HG03039 (cell line): Measurements from ENCODE around the gene PPP1R2B.

Source experiments
- ATAC-seq: cut with Tn5 transposase; IDR thresholded peaks from one replicate; pipeline ENCODE4 v1.9.1; 2021; ENCODE audit warnings: mild to moderate bottlenecking, moderate library complexity; ENCODE audit not compliant: unreplicated experiment

Gene PPP1R2B

DNA sequence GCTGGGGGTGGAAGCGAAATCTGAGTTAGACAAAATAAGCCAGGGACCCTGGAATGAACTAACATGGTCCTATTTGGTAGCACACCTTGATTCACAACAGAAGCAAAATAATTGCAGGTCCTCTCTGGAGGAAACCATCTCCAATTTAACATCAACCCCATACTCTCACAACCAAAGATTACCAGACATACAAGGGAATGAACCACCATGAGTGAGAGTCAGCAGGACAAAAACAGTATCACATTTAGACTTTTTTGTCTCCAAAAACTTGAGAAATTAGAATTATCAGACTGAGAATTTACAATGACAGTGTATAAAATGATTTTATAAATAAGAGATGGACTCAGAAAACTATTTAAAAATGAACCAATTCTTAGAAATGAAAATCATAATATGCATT, 21.1 kb downstream of the PPP1R2B start:
- no peak for ATAC-seq

GRCh38 chr5:156879665-156880285, 29.7 kb downstream of the PPP1R2B start:
- peak; percentile 82 for ATAC-seq

DNA sequence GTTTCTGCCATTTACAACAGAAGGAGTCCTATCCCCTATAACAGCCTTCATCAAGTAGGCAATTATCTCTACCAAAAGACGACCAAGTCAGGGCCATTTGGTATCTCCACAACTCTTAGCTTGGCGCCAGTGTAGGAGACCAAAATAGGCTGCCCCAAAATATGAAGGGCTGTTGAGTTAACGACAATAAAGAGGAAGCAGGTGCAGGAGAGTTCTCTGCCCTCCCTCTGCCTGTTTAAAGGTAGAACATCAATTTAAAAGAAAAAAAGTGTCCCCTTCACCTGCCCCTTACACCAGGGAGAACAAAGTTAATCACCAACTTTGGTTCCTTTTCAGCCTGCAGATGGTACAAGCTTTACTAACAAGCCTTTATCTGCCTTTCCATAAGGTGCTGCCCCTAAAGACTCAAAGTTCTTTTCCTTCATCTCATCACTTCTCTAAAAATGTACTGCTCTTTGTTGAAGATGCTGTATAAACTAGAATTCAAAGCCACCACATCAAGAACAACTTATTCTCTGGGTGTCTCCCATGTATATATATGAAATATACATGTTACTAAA, 33.3 kb downstream of the PPP1R2B start:
- no peak for ATAC-seq

DNA sequence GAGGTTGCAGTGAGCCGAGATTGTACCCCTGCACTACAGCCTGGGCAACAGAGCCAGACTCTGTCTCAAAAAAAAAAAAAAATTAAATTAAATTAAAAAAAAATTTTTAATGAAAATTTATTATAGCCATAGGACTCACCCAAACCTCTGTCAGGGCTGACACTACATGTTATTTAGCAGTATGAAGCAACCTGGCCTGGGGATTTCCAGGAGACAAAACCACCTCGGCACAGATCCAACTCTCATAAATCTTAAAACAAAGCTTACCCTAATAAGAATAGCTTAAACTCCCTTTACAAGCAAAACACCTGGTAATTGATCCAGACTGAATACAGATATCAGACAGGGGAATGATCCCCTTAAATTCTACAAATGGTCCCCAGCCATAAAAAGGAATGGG, 38.4 kb downstream of the PPP1R2B start:
- ATAC-seq = no peak

DNA sequence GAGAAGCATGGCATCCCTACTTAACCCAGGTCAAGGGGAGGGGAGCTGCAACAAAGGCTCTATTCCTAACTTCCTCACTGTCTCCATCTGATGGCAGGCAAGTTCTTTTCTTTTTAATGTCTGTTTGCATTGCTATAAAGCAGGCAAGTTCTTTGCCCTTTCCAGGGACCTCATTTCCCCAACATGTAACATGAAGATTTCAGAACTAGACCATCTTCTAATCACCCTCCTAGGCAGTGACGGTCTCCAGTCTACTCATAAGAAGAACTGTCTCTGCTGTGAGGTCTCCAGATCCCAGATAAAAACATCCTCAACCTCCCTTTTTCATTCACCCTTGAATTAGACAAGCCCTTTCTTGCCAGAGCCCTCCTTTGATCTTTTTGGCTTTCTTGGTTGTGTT, 42.1 kb downstream of the PPP1R2B start:
- no peak for ATAC-seq

DNA sequence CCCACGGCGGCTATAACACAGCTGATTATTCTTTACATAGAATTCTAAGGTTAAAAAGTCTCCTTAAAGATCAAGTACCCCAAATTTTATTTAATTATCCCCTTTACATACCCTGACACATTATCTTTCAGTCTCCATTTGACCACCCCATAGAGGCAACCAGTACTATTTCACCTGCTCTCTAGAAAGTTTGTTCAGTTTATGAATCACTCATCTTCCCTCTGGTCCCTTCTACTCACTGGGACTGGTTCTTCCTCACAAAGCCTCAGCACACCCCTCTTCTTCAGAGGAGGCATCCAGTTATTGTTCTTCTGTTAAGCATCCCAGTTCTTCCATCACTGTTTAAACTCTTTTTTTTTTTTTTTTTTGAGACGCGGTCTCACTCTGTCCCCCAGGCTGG, 42.8 kb downstream of the PPP1R2B start:
- ATAC-seq = no peak

- peak; percentile 46 for ATAC-seq
These were observed 43.4 kb downstream of the PPP1R2B start for GRCh38 chr5:156893517-156893916.

DNA sequence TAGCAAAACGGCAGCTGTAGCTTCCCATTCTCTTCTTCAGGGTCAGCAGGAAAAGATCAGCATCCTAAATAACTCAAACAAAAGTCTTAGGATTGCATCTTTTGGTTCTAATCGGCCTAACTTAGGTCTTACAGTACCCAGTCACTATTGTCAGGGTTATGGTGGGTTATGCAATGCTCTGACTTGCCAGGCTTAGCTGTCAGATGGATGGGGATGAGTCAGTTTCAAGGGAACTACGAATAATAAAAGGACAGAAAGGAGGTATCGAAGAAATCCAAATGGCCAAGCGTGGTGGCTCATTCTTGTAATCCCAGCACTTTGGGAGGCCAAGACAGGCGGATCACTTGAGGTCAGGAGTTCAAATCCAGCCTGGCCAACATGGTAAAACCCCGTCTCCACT, 46.5 kb downstream of the PPP1R2B start:
- no peak for ATAC-seq
